HCT116 (cell line): Measurements from ENCODE around the gene TCEAL4. TPM values are rescaled to one million over a fixed set of nuclear protein-coding genes. Genes with fewer than 3 reads are reported as not detected.

Source experiments
- ATAC-seq: fragments of 200-7000 bp; cut with Tn5 transposase; 2 replicates; pipeline ENCODE4 v1.9.1; 2020; ENCODE audit warnings: mild to moderate bottlenecking, moderate library complexity
- BruUV-seq: library from RNA; stranded (reverse); fragments of 400-500 nt; replicated peaks from 2 replicates; lab custom pipeline; 2021; lab: Mats Ljungman, UMichigan
- CTCF ChIA-PET: fragments of 300-600 bp; sonication (Branson Sonifier 250); formaldehyde crosslinking; loops from one replicate; lab custom pipeline; 2021; ENCODE audit warnings: antibody characterized with exemption; lab: Charles Lee
- POLR2A ChIA-PET: fragments of 300-600, 350-600 bp; sonication (Branson Sonifier 250); formaldehyde crosslinking; loops from one replicate; lab custom pipeline; 2021; ENCODE audit warnings: antibody characterized with exemption; lab: Charles Lee
- RAD21 ChIA-PET, 2 experiments: fragments of 300-600 bp; sonication (Branson Sonifier 250); formaldehyde crosslinking; loops; one replicate each; lab custom pipeline; 2023; ENCODE audit warnings: low total read pairs in 2 of 2; ENCODE audit not compliant: uncharacterized antibody in 2 of 2, unreplicated experiment in 2 of 2, low non-redundant PET in 1 of 2; lab: Charles Lee
- DNase-seq: peaks from one replicate; pipeline ENCODE4 v3.0.0-alpha.2; 2010; ENCODE audit warnings: low read depth, low spot score
- H2AFZ ChIP-seq: fragments of 200-600 bp; shearing (Covaris generic), sonication (generic); 2 replicates; pipeline ENCODE4 v1.6.1; 2017; ENCODE audit warnings: low read depth, mixed run types, mixed read lengths, antibody characterized with exemption, low read length; ENCODE audit not compliant: poor library complexity, severe bottlenecking
- H3K27ac ChIP-seq: 2 replicates; pipeline ENCODE4 v1.5.1; 2012; ENCODE audit warnings: low read depth, low read length
- H3K27me3 ChIP-seq: fragments of 200-600 bp; sonication (generic); 2 replicates; pipeline ENCODE4 v1.6.1; 2016; ENCODE audit warnings: mixed run types, low read length, mixed read lengths; ENCODE audit not compliant: insufficient read depth
- H3K36me3 ChIP-seq, 2 experiments: fragments of 200-500 bp in 1 of 2; fragments of 200-600 bp in 1 of 2; sonication (Bioruptor generic) in 1 of 2; sonication (generic) in 1 of 2; 2 replicates each; pipeline versions ENCODE4 v1.5.1 to v1.6.1; 2014 to 2016; ENCODE audit warnings: low read length in 2 of 2, inconsistent platforms in 1 of 2, mixed read lengths in 1 of 2, mixed run types in 1 of 2; ENCODE audit not compliant: insufficient read depth in 2 of 2, control insufficient read depth in 1 of 2
- H3K4me1 ChIP-seq, 2 experiments: fragments of 200-600 bp in 1 of 2; sonication (generic) in 1 of 2; 2 replicates each; pipeline versions ENCODE4 v1.5.1 to v1.6.1; 2012 to 2017; ENCODE audit warnings: low read length in 2 of 2, inconsistent platforms in 1 of 2, mild to moderate bottlenecking in 1 of 2, mixed read lengths in 1 of 2, mixed run types in 1 of 2, moderate library complexity in 1 of 2; ENCODE audit not compliant: insufficient read depth in 2 of 2, control insufficient read depth in 1 of 2
- H3K4me2 ChIP-seq: fragments of 200-600 bp; sonication (generic); 2 replicates; pipeline ENCODE4 v1.6.1; 2017; ENCODE audit warnings: mixed run types, low read length, mixed read lengths
- H3K4me3 ChIP-seq, 2 experiments: fragments of 200-600 bp in 1 of 2; sonication (generic) in 1 of 2; replicated peaks in 1 of 2; 2 replicates each; pipeline ENCODE4 v1.5.1; 2011 to 2016; ENCODE audit warnings: low read length in 2 of 2, control low read depth in 1 of 2, low read depth in 1 of 2, mild to moderate bottlenecking in 1 of 2, mixed read lengths in 1 of 2, mixed run types in 1 of 2
- H3K79me2 ChIP-seq: fragments of 200-600 bp; sonication (generic); 2 replicates; pipeline ENCODE4 v1.6.1; 2017; ENCODE audit warnings: mild to moderate bottlenecking, mixed run types, low read length, moderate library complexity, mixed read lengths; ENCODE audit not compliant: insufficient read depth
- H3K9ac ChIP-seq: fragments of 200-600 bp; sonication (generic); 2 replicates; pipeline ENCODE4 v1.6.1; 2016; ENCODE audit warnings: low read length, mixed read lengths
- H3K9me2 ChIP-seq: fragments of 200-600 bp; sonication (generic), shearing (Covaris generic); 2 replicates; pipeline ENCODE4 v1.6.1; 2017; ENCODE audit warnings: mixed run types, mild to moderate bottlenecking, moderate library complexity; ENCODE audit not compliant: insufficient read depth
- H3K9me3 ChIP-seq, 2 experiments: fragments of 200-500 bp in 1 of 2; fragments of 200-600 bp in 1 of 2; sonication (Bioruptor generic) in 1 of 2; sonication (generic) in 1 of 2; 2 replicates each; pipeline ENCODE4 v1.6.1; 2014 to 2017; ENCODE audit warnings: low read length in 2 of 2, mixed read lengths in 2 of 2, inconsistent platforms in 1 of 2, low read depth in 1 of 2, mild to moderate bottlenecking in 1 of 2, mixed run types in 1 of 2, moderate library complexity in 1 of 2; ENCODE audit not compliant: control insufficient read depth in 1 of 2, insufficient read depth in 1 of 2
- H4K20me1 ChIP-seq: fragments of 200-600 bp; sonication (generic), shearing (Covaris generic); 2 replicates; pipeline ENCODE4 v1.6.1; 2017; ENCODE audit warnings: mixed run types, mild to moderate bottlenecking, moderate library complexity; ENCODE audit not compliant: insufficient read depth
- ATF3 ChIP-seq: IDR thresholded peaks from 2 replicates; pipeline ENCODE4 v1.6.1; 2012
- JUND ChIP-seq: IDR thresholded peaks from 2 replicates; pipeline ENCODE4 v1.6.1; 2012
- POLR2A ChIP-seq: IDR thresholded peaks from 2 replicates; pipeline ENCODE4 v1.7.0; 2011; ENCODE audit warnings: borderline replicate concordance; ENCODE audit not compliant: insufficient read depth, insufficient read length; ENCODE audit errors: extremely low read depth
- POLR2AphosphoS5 ChIP-seq: IDR thresholded peaks from 2 replicates; pipeline ENCODE4 v1.6.1; 2011; ENCODE audit warnings: mild to moderate bottlenecking, low read depth, low read length, moderate library complexity
- ZNF274 ChIP-seq: fragments of 200-500 bp; sonication (Bioruptor generic); IDR thresholded peaks from 2 replicates; pipeline ENCODE4 v1.6.1; 2014; ENCODE audit warnings: mild to moderate bottlenecking, low read depth, low read length, inconsistent platforms
- intact Hi-C: fragments of 100-400 bp; cut with micrococcal nuclease; formaldehyde crosslinking; loops from 2 replicates; pipeline ENCODE4 v1.10.0; 2022
- total RNA-seq: library from RNA; stranded (reverse); gene quantifications from one replicate; pipeline ENCODE4 v1.2.1, GENCODE V29; 2021; ENCODE audit not compliant: unreplicated experiment
- TF ChIP-seq, protein P1 (sequence below): IDR thresholded peaks from 2 replicates; pipeline ENCODE4 v1.6.1; 2012; ENCODE audit warnings: low read depth

The TCEAL4 gene
- total RNA-seq, 1 experiment from 2014 or later = 23.5 TPM

GRCh38 chrX:103616676-103617186 is 31.4 kb downstream of the TCEAL4 start:
- H3K4me1 ChIP-seq = peaks cover 0 to 10% of the 10 kb centered on the region in 2 experiments; a peak in 2 of 4 replicates
- no peaks in the 10 kb centered on the region for H3K27me3 ChIP-seq
- POLR2A ChIA-PET = no interaction called here
- TF ChIP-seq POLR2A (no peak), ZNF274 (no peak), JUND (no peak), POLR2AphosphoS5 (no peak), ATF3 (no peak)
- TF ChIP-seq, protein P1, sequence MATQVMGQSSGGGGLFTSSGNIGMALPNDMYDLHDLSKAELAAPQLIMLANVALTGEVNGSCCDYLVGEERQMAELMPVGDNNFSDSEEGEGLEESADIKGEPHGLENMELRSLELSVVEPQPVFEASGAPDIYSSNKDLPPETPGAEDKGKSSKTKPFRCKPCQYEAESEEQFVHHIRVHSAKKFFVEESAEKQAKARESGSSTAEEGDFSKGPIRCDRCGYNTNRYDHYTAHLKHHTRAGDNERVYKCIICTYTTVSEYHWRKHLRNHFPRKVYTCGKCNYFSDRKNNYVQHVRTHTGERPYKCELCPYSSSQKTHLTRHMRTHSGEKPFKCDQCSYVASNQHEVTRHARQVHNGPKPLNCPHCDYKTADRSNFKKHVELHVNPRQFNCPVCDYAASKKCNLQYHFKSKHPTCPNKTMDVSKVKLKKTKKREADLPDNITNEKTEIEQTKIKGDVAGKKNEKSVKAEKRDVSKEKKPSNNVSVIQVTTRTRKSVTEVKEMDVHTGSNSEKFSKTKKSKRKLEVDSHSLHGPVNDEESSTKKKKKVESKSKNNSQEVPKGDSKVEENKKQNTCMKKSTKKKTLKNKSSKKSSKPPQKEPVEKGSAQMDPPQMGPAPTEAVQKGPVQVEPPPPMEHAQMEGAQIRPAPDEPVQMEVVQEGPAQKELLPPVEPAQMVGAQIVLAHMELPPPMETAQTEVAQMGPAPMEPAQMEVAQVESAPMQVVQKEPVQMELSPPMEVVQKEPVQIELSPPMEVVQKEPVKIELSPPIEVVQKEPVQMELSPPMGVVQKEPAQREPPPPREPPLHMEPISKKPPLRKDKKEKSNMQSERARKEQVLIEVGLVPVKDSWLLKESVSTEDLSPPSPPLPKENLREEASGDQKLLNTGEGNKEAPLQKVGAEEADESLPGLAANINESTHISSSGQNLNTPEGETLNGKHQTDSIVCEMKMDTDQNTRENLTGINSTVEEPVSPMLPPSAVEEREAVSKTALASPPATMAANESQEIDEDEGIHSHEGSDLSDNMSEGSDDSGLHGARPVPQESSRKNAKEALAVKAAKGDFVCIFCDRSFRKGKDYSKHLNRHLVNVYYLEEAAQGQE = no peak
- TF ChIP-seq, all 23 proteins: peak for 0
- Histone ChIP-seq H3K9ac (no peak overlapping the region), H3K27ac (no peak overlapping the region), H3K79me2 (no peaks in the 10 kb centered on the region), H3K9me3 (no peaks in the 10 kb centered on the region), H3K4me2 (no peak overlapping the region), H3K36me3 (no peaks in the 10 kb centered on the region), H3K4me3 (no peak overlapping the region), H4K20me1 (no peaks in the 10 kb centered on the region), H3K9me2 (no peaks in the 10 kb centered on the region), H2AFZ (no peak overlapping the region)
- RAD21 ChIA-PET = no interaction called here
- intact Hi-C loops = no loop called here
- no peak for DNase-seq
- no TSS peak for BruUV-seq
- ATAC-seq = no peak
- CTCF ChIA-PET = no interaction called here
